ENCODE measurements around the gene SANBR. TPM values are rescaled to one million over a fixed set of nuclear protein-coding genes. Genes with fewer than 3 reads are reported as not detected.
"Not testable (repeated sequence)": the region's sequence is repeated elsewhere in the genome, so short reads cannot be mapped to it uniquely, and the experiment has no call there.

Gene SANBR
- total RNA-seq, 6 experiments from 2014 or later = 1.3 to 4.4 (median 1.9) TPM

- Histone ChIP-seq H3K9me3 (no peaks in the 10 kb centered on the region), H3K27me3 (no peaks in the 10 kb centered on the region), H3K4me1 (peaks cover 0 to 14% (median 3%) of the 10 kb centered on the region in 4 donors), H3K4me3 (no peak overlapping the region), H3K27ac (no peak overlapping the region), H3K36me3 (peaks cover 0 to 7% (median 2%) of the 10 kb centered on the region in 4 donors)
- intact Hi-C loops (cut with DNase I) = no loop called here
- 88% methylated on average over 3 of the region's 4 CpGs for WGBS (ENCODE audit: insufficient coverage, low coverage, low lambda C conversion rate, missing lambda C conversion rate)
- no peak for DNase-seq
- no peak for TF ChIP-seq CTCF (IDR thresholded peaks at IDR 0.05)
- TF ChIP-seq POLR2A (IDR thresholded peaks at IDR 0.05) = no peak
- ATAC-seq = no peak
These were observed 42.0 kb upstream of the SANBR start for GRCh38 chr2:61023670-61024069.

- ATAC-seq = no peak
- H3K4me3 ChIP-seq = no peak overlapping the region
- intact Hi-C loops (cut with DNase I) = no loop called here
- no peaks in the 10 kb centered on the region for H3K4me1 ChIP-seq
- DNase-seq = no peak
- H3K36me3 ChIP-seq = peaks cover 0 to 33% (median 11%) of the 10 kb centered on the region in 4 donors
- no peaks in the 10 kb centered on the region for H3K27me3 ChIP-seq
- 84% methylated on average over 3 of the region's 3 CpGs for WGBS (ENCODE audit: insufficient coverage, low coverage, low lambda C conversion rate, missing lambda C conversion rate)
- H3K9me3 ChIP-seq = no peaks in the 10 kb centered on the region
- TF ChIP-seq POLR2A (IDR thresholded peaks at IDR 0.05) = no peak
- no peak for TF ChIP-seq CTCF (IDR thresholded peaks at IDR 0.05)
- no peak overlapping the region for H3K27ac ChIP-seq
These were observed 36.1 kb upstream of the SANBR start for GRCh38 chr2:61029533-61029932.

GRCh38 chr2:61034592-61034991 lies 31.1 kb upstream of the SANBR start:
- WGBS (ENCODE audit: insufficient coverage, low coverage, low lambda C conversion rate, missing lambda C conversion rate) = no CpG with 5 or more reads among the region's 9 CpGs
- H3K9me3 ChIP-seq; intact Hi-C loops (cut with DNase I); H3K27me3 ChIP-seq; ATAC-seq; DNase-seq; H3K4me3 ChIP-seq; H3K27ac ChIP-seq; H3K4me1 ChIP-seq: not testable (repeated sequence)
- H3K36me3 ChIP-seq = peaks cover 0 to 44% (median 11%) of the 10 kb centered on the region in 4 donors

- peaks cover 0 to 37% (median 9%) of the 10 kb centered on the region in 4 donors for H3K36me3 ChIP-seq
- 93% methylated on average over 2 of the region's 2 CpGs for WGBS (ENCODE audit: insufficient coverage, low coverage, low lambda C conversion rate, missing lambda C conversion rate)
- H3K4me3 ChIP-seq; H3K4me1 ChIP-seq; intact Hi-C loops (cut with DNase I); ATAC-seq; DNase-seq; H3K27me3 ChIP-seq; H3K27ac ChIP-seq; H3K9me3 ChIP-seq: not testable (repeated sequence)
These were observed 29.0 kb upstream of the SANBR start for GRCh38 chr2:61036643-61037042.

- DNase-seq (no peak), ATAC-seq (no peak)
- no peaks in the 10 kb centered on the region for H3K27me3 ChIP-seq
- H3K4me3 ChIP-seq = no peak overlapping the region
- H3K4me1 ChIP-seq = no peaks in the 10 kb centered on the region
- 44% methylated on average over 2 of the region's 3 CpGs for WGBS (ENCODE audit: insufficient coverage, low coverage, low lambda C conversion rate, missing lambda C conversion rate)
- no peaks in the 10 kb centered on the region for H3K9me3 ChIP-seq
- intact Hi-C loops (cut with DNase I) = no loop called here
- H3K27ac ChIP-seq = no peak overlapping the region
- TF ChIP-seq POLR2A (IDR thresholded peaks at IDR 0.05) (no peak), CTCF (IDR thresholded peaks at IDR 0.05) (no peak)
- H3K36me3 ChIP-seq = peaks cover 0 to 22% (median 3%) of the 10 kb centered on the region in 4 donors
These were observed 22.9 kb upstream of the SANBR start for GRCh38 chr2:61042807-61043206.

GRCh38 chr2:61044636-61045035 lies 21.0 kb upstream of the SANBR start:
- no peak for ATAC-seq
- intact Hi-C loops (cut with DNase I) = no loop called here

More at GRCh38 chr2:61044636-61045035, 21.0 kb upstream of the SANBR start:
- H3K4me1 ChIP-seq = no peaks in the 10 kb centered on the region
- H3K4me3 ChIP-seq = no peak overlapping the region
- no peaks in the 10 kb centered on the region for H3K9me3 ChIP-seq
- no peak overlapping the region for H3K27ac ChIP-seq
- H3K36me3 ChIP-seq = peaks cover 0 to 40% (median 11%) of the 10 kb centered on the region in 4 donors
- WGBS (ENCODE audit: insufficient coverage, low coverage, low lambda C conversion rate, missing lambda C conversion rate) = 61% methylated on average over 2 of the region's 4 CpGs
- TF ChIP-seq POLR2A (IDR thresholded peaks at IDR 0.05) (no peak), CTCF (IDR thresholded peaks at IDR 0.05) (no peak)
- no peaks in the 10 kb centered on the region for H3K27me3 ChIP-seq
- DNase-seq = no peak
